Effector memory CD4-positive, alpha-beta T cell (primary cell): ENCODE results near the gene ROCK1.
"Not testable (repeated sequence)": the region's sequence is repeated elsewhere in the genome, so short reads cannot be mapped to it uniquely, and the experiment has no call there.

Experiments used
- DNase-seq, 3 donors: peaks; one replicate each; pipeline ENCODE4 v3.0.0-alpha.2; 2020
- H3K27ac ChIP-seq: 2 replicates; pipeline ENCODE4 v1.7.0; 2013; ENCODE audit warnings: mild to moderate bottlenecking, low read length, moderate library complexity; ENCODE audit not compliant: insufficient read depth, poor library complexity, severe bottlenecking
- H3K27me3 ChIP-seq: replicated peaks from 2 replicates; pipeline ENCODE4 v1.7.0; 2013; ENCODE audit warnings: mild to moderate bottlenecking, low read length; ENCODE audit not compliant: insufficient read depth, control insufficient read depth, poor library complexity, severe bottlenecking
- H3K36me3 ChIP-seq: 2 replicates; pipeline ENCODE4 v1.7.0; 2013; ENCODE audit warnings: mild to moderate bottlenecking, low read length, moderate library complexity; ENCODE audit not compliant: control insufficient read depth, insufficient read depth
- H3K4me1 ChIP-seq: 2 replicates; pipeline ENCODE4 v1.7.0; 2013; ENCODE audit warnings: low read length, mild to moderate bottlenecking; ENCODE audit not compliant: control insufficient read depth, insufficient read depth, poor library complexity, severe bottlenecking
- H3K4me3 ChIP-seq: 2 replicates; pipeline ENCODE4 v1.7.0; 2013; ENCODE audit warnings: low read length, low read depth, mild to moderate bottlenecking; ENCODE audit not compliant: insufficient read depth, poor library complexity, severe bottlenecking
- H3K9me3 ChIP-seq: 2 replicates; pipeline ENCODE4 v1.7.0; 2013; ENCODE audit warnings: mild to moderate bottlenecking, low read length, moderate library complexity; ENCODE audit not compliant: control insufficient read depth

ROCK1 gene

DNA sequence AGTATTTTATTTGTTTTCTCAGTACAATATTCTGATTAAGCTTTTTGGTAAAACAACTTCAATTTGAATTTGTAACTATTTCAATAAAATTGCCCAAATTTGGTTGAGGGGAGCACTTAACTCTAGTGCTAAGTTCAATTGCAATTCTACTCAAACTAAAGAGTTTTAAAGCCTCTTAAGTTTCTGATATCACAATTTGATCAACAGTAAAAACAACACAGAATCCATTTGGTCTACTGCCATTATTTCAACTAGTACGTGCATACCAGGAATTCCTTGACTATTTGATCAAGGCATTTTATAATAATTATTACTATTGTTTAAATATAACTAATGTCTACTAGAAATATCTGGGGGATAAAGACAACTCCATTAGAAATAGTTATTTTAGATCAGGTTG is 150.9 kb downstream of the ROCK1 start:
- Histone ChIP-seq H3K27ac (no peak overlapping the region), H3K36me3 (peaks cover 16% of the 10 kb centered on the region), H3K9me3 (no peaks in the 10 kb centered on the region), H3K27me3 (no peaks in the 10 kb centered on the region), H3K4me1 (no peaks in the 10 kb centered on the region), H3K4me3 (no peak overlapping the region)
- no peak for DNase-seq

DNA sequence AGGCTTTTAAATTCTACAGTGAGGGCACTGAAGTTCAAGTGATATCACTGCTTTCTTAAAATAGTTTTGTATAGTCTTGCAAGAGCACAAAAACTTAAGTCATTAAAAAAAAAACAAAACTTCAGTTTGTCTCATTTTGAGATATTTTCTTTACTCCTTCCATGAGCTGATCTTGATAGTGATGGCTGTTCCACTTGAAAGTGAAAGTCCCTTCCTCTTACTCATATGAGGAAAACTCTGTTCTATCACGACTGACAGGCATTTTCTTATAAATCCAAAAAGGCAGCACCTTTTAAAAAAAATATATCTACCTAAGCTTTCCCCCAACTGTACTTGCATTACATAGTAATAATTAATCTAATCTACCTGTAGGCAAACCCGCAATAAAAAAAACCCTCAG is 160.8 kb downstream of the ROCK1 start:
- H3K4me3 ChIP-seq, H3K36me3 ChIP-seq, H3K27me3 ChIP-seq, DNase-seq, H3K4me1 ChIP-seq, H3K27ac ChIP-seq, H3K9me3 ChIP-seq: not testable (repeated sequence)
